Muscle layer of duodenum (tissue), 2 donors: ENCODE data around the gene ADIRF.
"Not testable (repeated sequence)": the region's sequence is repeated elsewhere in the genome, so short reads cannot be mapped to it uniquely, and the experiment has no call there.

Experiments used
- H3K27ac ChIP-seq: one replicate; pipeline ENCODE4 v1.7.0; 2013; ENCODE audit warnings: mild to moderate bottlenecking, low read length
- H3K27me3 ChIP-seq: one replicate; pipeline ENCODE4 v1.7.0; 2013; ENCODE audit warnings: low read depth, mild to moderate bottlenecking, control low read depth, low read length
- H3K36me3 ChIP-seq, 2 donors: one replicate each; pipeline ENCODE4 v1.7.0; 2013; ENCODE audit warnings: low read length in 2 of 2, control low read depth in 1 of 2, mild to moderate bottlenecking in 1 of 2; ENCODE audit not compliant: insufficient read depth in 2 of 2, control insufficient read depth in 1 of 2
- H3K4me1 ChIP-seq, 2 donors: one replicate each; pipeline ENCODE4 v1.7.0; 2013; ENCODE audit warnings: low read length in 2 of 2, mild to moderate bottlenecking in 2 of 2, control low read depth in 1 of 2, moderate library complexity in 1 of 2; ENCODE audit not compliant: insufficient read depth in 2 of 2, control insufficient read depth in 1 of 2
- H3K4me3 ChIP-seq, 2 donors: one replicate each; pipeline ENCODE4 v1.7.0; 2013; ENCODE audit warnings: low read length in 2 of 2, low read depth in 1 of 2, mild to moderate bottlenecking in 1 of 2
- H3K9me3 ChIP-seq, 2 donors: one replicate each; pipeline ENCODE4 v1.7.0; 2013; ENCODE audit warnings: low read length in 2 of 2, control low read depth in 1 of 2, mild to moderate bottlenecking in 1 of 2; ENCODE audit not compliant: control insufficient read depth in 1 of 2
- donor health status: healthy.

ADIRF gene

DNA sequence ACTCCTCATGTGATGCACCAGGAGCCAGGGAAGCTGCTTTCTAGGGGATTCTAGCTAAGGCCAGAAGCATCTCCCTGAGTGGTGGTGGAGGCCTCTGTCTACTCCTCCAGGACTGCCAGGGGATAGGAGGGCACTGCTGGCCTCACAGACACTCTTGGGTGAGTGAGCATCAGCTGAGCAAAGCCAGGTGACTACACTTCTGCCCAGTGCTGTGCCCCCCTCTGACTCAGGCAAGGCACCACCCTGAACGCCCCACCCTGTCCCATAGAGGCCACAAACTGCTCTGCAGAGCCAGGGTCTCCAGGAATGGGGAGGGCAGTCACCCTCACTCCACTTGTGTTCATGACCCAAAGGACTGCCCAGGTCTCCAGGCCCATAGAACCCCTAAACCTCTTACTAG, 51.2 kb downstream of the ADIRF start:
- H3K4me3 ChIP-seq, H3K27ac ChIP-seq, H3K36me3 ChIP-seq, H3K4me1 ChIP-seq, H3K27me3 ChIP-seq, H3K9me3 ChIP-seq: not testable (repeated sequence)

DNA sequence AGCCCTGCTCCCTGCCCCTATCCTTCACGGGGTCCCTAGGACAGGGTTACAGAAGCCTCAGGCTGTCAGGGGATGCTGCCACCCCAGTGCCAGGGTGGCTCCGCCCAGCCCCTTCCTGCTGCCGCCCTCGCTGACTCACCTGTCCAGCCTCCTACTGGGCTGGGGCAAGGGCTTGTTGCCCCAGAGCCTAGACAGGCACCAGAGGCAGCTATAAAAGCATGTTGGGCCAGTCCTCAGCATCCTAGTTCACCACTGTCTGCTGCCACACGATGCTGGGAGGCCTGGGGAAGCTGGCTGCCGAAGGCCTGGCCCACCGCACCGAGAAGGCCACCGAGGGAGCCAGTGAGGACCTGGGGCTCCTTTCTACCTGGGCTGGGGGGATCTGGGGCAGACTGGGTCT, 51.8 kb downstream of the ADIRF start, which contains the start of gene FAM25A:
Gene FAM25A, plus strand, starts transcription at position 239 of the 400 bp plus-strand sequence. Its CDS starts 31 bp downstream, at position 270.
- not testable (repeated sequence) for H3K27me3 ChIP-seq, H3K36me3 ChIP-seq, H3K27ac ChIP-seq, H3K4me3 ChIP-seq, H3K4me1 ChIP-seq, H3K9me3 ChIP-seq
